HG03378 (cell line): Measurements from ENCODE around the gene PHF12.

Experiments used
- ATAC-seq: cut with Tn5 transposase; IDR thresholded peaks from one replicate; pipeline ENCODE4 v1.9.1; 2021; ENCODE audit warnings: mild to moderate bottlenecking, moderate library complexity; ENCODE audit not compliant: unreplicated experiment

PHF12 gene

DNA sequence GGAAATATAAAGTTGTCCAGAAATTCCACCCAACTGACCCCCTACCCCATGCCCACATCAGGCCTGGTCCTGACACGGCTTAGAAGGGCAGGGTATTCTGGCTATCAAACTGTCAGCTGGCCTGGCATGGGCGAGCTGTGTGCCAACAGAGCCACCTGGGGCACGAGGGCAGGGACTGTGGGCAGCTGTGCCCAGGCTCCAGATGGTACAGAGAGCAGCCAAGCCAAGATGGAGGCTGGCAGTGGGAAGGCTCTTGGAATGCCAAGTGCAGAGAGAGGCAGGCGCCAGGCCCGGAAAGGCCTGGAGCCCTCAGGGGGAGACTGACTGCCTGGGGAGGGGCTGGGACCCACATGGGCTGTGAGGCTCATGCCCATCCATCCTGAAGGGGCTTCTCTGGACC lies 24.3 kb upstream of the PHF12 start:
- no peak for ATAC-seq

DNA sequence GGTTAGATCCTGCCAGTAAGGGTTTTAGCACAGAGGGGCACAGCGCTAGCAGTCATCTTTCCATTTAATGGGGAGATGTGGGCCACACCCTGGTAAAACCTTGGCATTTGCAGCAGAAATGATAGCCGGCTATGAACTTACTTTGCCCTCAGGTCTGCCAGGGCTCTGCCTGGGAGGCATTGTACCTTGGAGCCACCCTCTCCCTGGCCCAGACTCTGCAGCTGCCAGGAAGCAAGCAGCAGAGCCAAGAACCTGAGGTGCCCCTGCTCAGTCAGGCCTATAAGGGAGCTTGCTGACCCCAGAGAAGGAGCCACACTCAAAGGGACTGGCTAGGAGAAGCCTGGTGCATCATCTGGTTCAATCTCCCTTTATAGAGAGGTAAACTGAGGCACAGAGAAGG lies 23.7 kb upstream of the PHF12 start:
- no peak for ATAC-seq

DNA sequence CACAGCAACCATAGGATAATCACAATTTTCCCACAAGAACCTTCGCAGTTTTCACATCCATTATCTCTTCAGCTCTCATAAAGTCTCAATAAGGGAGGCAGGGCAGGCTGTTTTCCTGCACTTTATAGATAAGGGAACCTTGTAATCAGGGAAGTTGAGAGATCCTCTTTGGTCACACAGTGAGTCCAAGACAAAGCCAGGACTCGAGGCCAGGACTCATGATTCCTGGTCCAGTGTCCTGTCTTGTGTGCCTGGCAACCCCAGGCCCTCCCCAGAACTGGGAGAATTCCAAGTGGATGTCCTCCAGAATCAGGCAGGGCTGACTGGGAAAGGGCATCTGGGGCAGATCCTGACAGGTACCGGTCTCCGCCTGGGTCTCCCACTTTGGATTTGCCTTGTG lies 23.1 kb upstream of the PHF12 start:
- ATAC-seq = no peak

DNA sequence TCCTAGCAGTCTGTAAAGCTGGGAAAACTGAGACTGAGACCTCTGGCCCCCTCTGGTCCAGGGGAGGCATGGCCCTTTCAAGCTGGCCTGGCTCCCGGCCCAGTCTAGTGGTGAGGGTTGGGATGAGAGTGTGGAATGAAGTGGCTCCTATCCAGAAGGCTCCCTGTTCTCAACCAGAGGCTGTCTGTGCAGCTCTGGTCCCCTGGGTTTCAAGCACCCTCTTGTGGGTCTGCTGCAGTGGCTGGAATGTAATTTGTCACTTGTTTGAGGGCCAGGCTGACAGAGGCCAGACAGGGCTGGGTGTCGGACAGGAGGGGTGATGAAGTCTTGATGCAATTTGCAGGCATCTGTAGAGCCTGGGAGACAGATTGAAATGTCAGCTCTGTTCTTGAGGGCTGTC lies 22.1 kb upstream of the PHF12 start:
- no peak for ATAC-seq

DNA sequence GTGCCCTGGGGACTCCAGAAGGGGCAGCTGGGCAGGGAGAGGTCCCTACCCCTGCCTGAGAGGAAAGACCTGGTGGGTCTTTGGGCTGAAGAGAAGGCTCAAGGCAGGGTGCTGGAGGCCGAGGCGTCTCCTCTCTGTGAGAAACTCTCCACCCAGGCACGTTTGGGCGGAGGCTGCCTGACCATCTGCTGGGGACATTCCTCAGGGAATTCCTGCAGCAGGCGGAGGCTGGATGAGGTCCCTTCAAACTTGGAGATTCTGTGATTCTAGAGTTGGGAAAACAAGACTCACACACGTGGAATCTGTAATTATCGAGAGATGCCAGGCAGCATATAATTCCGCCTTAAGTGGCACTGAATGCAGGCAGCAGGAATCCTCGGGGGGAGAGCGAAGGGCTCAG lies 21.1 kb upstream of the PHF12 start:
- ATAC-seq = no peak

DNA sequence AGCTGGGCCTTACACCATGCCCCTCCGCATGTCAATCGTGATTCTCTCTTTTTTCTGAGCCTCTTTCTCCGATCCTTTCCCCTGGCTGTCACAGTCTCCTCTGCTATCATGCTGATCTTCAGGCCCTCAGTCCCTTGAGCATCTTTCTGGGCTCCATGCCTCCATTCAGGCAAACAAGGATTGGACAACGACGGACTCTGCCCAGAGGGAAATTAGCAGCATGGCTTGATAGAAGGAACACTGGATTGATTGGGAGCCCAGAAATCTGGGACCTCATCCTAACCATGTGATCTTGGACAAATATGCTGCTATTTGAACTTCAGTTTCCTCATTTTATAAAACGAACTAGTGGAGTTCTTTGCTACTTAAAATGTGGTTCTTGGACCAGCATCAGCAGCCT lies 19.6 kb upstream of the PHF12 start:
- ATAC-seq = no peak

DNA sequence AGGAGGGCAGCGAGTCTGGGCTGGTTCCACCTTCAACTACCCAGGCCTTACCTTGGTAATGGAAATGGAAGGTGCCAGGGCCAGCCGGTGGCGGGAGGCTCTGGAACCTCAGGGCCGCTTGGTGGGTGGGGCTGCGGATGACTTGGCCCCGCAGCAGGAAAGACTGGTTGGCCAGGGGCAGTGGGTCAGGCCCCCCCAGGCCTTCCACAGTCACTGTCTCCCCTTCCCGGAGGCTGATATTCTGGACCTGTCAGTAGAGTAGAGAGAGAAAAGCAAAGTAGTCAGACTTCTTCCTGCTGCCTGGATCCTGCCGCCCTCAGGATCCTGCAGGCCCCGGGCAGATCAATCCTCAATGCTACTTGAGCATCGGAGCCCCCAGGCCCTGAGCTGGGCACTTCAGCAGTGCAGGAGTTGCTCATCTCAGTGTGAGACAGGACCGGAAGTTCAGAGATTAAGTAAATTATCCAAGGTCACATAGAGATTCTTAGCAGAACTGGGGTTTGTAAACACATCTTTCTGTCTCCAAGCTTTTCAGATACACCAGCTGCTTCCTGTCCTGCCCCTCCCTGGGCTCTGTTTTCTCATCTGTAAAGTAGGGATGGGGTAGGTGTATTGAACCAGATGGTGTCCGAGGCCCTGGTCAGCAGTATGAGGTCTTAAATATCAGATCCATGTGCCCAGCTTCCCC lies 18.5 kb upstream of the PHF12 start:
- ATAC-seq = no peak

DNA sequence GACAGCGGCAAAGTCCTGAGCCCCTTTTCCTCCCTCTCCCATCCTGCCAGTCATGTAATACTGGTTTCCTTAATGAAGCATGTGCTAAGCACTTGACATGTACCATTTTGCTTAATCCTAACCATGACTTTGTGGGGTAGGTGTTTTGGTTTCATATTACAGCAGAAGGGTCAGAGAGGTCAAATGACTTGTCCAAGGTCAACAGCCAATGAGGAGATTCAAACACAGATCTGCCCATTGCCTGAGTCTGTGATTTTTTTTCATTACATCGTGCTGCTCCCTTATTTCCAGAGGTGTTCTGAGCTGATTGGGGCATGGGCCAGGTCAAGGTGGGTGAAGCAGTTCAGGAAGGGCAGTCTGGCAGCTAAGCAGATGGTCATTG lies 17.6 kb upstream of the PHF12 start:
- no peak for ATAC-seq

DNA sequence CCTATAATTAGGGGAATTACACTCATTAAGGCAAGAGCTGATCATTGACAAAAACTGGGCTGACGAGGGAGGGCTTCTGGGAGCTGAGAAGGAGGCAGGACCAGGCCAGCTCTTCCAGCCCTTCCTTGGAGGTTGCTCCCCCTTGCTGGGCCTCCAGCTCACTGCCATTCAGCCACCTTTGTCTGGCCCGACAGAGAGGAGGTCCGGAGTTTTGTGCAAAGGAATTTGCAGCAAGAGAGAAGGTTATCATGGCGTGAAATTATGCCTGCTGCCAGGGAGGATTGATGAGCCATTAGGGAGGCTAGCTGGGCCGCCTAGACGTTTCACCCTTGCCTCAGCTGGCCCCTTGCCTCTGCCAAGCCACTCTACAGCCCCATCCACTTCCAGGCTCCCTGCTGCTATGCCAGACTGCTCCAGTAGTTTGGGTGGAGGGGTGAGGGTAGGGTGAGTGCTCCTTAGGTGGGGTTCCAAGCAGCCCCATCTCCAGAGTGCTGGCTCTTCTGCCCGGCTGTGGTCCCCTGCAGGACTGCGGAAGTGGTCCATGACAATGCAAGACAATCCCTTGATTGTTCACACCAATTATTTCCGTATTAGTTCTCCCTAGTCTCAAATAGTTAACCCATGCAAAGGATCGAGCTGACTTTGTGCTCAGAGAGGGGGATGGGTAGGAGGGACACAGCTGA lies 17.1 kb upstream of the PHF12 start:
- no peak for ATAC-seq

DNA sequence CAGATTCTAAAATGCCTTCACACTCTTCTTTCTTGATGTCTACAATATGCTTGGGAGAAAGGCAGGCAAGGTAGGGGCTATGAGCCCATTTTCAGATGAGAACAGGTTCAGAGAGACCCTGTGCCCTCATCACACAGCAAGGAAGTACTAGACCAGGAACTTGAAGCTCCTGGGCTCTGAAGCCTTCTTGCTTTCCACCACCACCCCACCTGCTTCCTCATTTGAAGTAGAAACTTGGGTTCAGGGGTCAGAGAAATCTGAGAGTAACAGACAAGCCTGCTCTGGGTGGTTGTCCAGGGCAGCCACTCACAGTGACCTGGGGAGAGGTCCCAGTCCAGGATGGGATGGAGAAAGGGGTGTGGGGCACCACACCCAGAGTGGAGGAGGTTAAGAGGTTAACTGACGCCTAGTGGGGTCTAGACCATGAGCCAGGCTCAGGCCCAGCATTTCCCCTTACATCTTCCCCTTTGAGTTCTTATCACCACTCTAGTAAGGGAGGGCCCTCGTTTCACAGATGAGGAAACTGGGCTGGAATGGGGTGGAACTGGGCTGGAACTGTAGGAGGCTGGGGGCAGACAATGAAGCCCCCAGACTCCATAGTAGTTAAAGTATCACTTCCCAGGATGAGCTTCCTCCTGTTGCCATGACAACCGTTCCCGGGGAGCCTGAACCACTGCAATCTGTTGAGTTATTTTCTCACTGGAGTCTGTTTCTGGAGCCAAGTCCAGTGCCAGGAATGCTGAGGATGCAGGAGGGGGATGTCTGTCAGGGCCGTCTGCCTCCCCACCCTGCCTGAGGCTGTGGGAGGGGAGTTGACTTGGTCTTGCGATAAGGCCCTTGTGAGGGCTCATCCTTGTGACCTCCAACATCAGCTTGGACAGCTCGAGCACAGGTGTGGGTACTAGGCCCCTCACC lies 16.2 kb upstream of the PHF12 start:
- ATAC-seq = no peak

DNA sequence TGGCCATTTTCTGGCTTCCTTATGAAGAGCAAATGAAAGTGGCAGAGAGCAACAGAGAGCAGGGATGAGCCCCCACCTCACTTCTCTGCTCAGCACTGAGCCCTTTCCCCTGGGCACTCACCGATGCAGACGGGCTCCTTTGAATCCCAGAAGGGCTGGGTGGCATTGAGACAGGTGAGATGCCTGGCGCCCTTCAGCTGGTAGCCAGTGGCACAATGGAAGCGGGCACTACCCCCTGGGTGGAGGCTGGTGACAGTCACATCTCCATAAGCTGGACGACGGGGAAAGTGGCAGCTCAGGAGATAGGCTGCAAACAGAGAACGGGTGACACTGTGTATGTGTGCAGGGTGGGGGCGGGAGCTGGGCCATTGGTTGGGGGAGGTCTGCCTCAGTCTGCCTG lies 12.5 kb upstream of the PHF12 start:
- no peak for ATAC-seq

DNA sequence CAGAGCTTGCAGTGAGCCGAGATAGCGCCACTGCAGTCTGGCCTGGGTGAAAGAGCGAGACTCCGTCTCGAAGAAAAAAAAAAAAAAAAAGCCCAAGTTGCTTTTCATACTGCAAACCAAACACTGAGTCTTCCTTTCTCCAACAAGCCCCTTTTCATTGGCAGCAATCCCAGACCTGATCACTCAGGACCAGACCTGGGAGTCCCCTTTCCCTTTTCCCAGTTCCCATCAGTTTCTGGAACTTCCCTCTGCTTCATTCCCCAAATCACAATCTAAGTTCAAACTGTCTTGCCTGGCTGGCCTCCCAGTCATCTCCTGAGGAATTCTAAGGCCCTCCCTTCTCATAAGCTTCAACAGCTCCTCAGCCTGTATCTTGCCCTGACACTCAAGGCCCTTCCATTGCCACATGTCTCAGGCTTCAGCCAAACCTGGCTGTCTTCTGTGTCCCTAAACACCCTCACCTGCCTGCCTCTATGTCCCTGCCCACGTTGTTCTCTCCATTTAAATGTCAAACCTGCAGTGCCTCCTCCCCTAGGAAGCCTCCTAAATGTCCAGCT lies 11.8 kb upstream of the PHF12 start:
- ATAC-seq = no peak

DNA sequence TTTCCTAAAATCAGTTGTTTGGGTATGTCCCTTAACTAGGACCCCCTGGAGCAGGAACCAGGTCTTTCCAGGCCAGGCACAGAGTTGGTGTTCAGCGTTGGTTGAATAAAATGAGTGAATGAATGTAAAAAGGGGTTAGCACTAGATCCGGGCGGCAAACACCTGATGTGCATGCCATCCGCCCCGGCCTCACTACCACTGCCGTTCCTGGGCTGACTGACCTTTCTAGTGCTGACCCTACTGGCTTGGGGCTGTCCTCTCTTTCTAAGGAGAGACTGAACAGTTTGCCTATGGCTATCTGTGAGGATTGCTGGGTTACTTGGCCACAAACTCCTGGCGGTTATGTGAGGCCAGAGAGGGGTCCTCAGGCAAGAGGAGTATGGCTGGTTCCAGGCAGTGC lies 10.1 kb upstream of the PHF12 start:
- no peak for ATAC-seq

DNA sequence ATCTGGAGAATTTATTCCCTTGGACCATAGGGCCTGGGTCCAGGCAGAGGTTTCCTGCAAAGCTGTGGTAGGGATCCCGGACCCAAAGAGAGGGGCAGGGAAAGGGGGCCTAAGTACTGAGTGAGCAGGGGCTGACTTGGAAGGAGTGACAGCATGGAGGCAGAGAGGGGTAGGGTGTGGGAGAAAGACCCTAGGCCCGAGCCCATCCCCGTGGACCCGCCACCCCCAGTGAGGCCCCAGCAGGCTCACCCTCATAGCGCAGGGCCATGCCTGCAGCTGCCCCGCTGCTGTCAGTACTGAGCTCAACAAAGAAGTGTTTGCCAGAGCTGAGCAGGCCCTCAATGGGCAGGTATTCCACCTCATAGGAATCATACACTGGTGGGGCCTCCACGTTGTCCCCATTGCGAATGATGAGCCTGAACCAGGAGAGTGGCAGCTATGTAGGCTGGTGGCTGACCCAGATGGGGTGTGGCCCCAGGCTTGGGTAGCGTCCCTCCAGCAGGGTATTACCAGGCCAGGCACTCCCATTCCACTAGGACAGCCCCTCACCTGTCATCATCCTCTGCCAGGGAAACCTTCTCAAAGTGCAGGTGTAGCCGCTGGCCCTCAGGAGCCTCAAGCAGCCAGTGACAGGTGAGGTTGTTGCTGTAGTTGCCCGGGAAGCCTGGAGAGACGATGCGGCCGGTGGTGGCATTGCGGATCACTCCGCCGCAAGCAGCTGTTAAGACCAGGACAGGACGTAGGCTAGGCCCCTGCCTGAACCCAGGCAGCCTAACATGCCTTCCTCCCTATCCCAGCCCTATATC lies 9.1 kb upstream of the PHF12 start:
- no peak for ATAC-seq

DNA sequence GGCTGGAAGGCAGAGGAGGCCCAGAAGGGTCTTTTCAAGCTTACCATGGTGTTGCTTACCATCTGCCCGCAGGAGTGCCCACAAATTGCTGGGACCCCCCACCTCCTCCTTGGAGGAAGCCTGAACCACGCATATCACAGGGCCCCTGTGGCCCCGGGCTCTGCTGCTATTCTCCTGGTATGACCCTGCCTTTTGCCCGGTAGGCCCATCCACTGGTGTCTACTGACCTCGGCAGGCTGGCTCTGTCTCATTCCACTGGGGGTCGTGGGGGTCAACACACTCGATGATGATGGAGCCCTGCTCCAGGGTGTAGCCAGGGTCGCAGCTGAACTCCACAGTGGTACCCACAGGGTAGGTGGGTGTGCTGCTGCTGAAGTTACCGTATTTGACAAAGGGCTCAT lies 8.2 kb upstream of the PHF12 start:
- ATAC-seq = no peak

DNA sequence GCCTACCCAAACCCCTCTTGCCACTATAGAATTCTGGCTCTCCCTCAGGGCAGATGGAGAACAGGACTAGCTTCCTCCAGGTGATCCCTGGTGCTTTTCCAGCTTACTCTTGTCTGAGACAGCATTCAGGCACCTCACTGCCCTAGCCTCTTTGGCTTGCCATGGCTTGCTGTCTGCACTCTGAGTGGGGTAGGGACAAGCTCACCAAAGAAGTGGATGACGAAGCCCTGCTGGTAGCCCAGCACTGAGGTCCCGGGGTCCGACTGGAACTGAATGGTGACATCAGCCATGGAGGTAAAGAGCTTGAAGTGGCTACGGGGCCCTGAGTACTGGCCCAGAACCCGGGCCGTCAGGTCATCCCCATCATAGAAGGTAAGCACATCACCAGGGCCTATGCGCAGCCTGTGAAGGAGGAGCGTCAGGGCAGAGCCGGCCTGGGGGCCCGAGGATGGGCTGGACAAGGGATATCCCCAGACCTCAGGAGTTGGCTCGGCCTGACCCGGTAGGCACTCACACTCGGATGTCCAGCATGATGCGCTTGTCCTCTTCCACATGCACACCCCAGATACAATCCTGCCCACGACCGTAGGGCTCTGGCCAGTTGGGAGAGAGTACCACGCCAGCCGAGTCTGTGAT lies 7.6 kb upstream of the PHF12 start:
- no peak for ATAC-seq

DNA sequence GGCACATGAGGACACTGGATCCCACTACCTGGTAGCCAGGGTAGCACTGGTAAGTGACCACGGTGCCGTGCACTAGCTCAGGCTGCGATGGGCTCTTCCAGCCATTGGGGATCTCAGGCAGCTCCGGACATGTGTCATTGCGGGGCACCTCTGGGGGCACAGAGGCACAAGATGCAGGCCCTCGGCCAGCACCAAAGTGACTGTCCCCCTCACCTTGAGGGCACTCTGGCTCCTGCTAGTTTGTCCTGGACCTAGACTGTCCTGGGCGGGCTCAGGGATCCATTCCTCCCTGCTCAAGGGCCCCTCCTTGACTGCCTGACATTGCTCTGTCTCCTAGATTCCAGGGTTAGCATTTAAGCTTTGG lies 6.7 kb upstream of the PHF12 start:
- ATAC-seq = no peak

DNA sequence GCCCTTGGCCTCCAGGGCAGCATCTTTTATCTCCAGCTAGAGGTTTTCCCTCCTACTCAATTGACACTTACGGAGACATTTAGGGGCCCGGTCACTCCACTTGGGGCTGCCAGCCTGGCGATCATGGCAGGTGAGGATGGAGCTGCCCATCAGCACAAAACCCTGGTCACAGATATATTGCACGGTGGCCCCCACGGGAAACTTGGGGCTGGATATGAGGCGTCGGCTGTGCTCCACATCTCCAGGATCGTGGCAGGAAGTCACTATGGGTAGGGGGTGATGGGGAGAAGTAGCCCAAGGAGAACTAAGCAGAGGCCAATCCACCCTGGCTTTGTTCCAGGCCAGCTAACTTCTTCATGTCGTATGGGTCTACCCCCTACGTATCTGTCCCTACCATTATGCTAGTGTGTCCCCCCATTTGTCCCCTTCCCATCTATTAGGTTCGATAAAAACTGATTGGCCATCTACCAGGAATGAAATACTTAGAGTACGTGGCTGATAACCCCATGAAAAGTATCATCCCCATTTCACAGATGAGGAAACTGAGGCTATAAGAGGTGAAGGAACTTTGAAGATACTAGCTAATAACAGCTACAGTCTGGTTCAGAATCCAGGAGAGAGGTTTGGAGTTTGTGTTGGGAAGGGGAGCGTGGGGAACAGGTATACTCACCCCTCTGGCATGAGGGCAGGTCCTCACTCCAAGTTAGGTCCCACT lies 6.1 kb upstream of the PHF12 start:
- no peak for ATAC-seq

DNA sequence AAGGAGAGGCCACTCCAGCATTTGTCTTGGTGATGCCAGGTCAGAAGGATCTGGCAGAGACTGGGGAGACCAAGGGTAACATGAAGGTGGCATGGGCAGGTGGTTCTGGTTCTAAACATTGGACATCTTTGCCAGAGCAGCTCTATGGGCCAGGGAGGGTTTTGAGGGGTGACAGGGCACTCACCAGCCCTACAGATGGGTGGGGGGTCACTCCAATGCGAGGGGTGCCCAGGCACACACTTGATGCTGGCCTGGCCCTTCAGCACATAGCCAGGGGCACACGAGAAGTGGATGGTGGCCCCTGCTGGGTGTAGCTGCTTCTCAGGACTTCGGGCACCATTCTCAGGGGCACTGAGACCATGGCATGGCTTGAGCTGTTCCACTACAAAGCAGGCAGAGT lies 5.5 kb upstream of the PHF12 start:
- no peak for ATAC-seq

DNA sequence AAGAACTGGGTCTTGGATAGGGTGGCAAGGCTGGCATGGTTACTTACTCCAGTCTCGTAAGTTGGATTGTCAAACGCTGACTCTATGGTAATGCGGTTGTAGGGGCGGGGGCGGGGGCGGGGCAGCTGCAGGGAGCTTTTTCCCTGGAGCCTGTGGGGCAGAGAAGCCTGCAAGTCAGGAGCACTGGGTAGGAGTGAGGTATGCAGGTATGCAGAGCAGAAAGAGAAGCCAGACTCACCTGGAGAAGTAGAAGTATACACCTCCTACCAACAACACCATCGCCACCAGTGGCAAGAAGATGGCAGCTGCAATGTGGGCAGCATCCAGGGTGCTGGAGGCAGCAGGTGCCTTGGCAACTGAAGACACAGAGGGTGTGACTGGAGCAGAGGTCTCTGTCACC lies 4.8 kb upstream of the PHF12 start:
- no peak for ATAC-seq
